GM12878 (cell line): ENCODE results near the gene OTUB2. TPM values are rescaled to one million over a fixed set of nuclear protein-coding genes. Genes with fewer than 3 reads are reported as not detected.

Source experiments
- BRCA1 ChIP-seq: IDR thresholded peaks from 2 replicates; pipeline ENCODE4 v1.6.1; 2011; ENCODE audit warnings: low read depth, low read length, improper control_type of control experiment
- CBFB ChIP-seq: IDR thresholded peaks from 2 replicates; pipeline ENCODE4 v1.6.1; 2016; ENCODE audit warnings: antibody characterized with exemption, low read depth
- CHD2 ChIP-seq: IDR thresholded peaks from 2 replicates; pipeline ENCODE4 v1.6.1; 2011; ENCODE audit warnings: low read depth, low read length, improper control_type of control experiment, borderline replicate concordance
- ETV6 ChIP-seq, 2 experiments: fragments of 450-650 bp in 1 of 2; IDR thresholded peaks in 1 of 2; conservative IDR thresholded peaks in 1 of 2; 2 replicates each; pipeline ENCODE4 v1.6.1; 2014; ENCODE audit warnings: antibody characterized with exemption in 1 of 2, borderline replicate concordance in 1 of 2, low read depth in 1 of 2, mild to moderate bottlenecking in 1 of 2, moderate library complexity in 1 of 2
- IKZF1 ChIP-seq: fragments of 450-650 bp; conservative IDR thresholded peaks from 2 replicates; pipeline ENCODE4 v1.6.1; 2017; ENCODE audit warnings: antibody characterized with exemption, mild to moderate bottlenecking
- MTA2 ChIP-seq: fragments of 450-650 bp; IDR thresholded peaks from 2 replicates; pipeline ENCODE4 v1.6.1; 2016; ENCODE audit warnings: low read depth, mild to moderate bottlenecking, moderate library complexity
- NFXL1 ChIP-seq: fragments of 450-650 bp; IDR thresholded peaks from 2 replicates; pipeline ENCODE4 v1.6.1; 2017; ENCODE audit warnings: antibody characterized with exemption, mild to moderate bottlenecking, borderline replicate concordance
- NFYA ChIP-seq: IDR thresholded peaks from 2 replicates; pipeline ENCODE4 v1.6.1; 2011; ENCODE audit warnings: low read depth, mild to moderate bottlenecking, low read length, improper control_type of control experiment, borderline replicate concordance
- NR2C1 ChIP-seq: fragments of 450-650 bp; IDR thresholded peaks from 2 replicates; pipeline ENCODE4 v1.6.1; 2017; ENCODE audit warnings: antibody characterized with exemption, mild to moderate bottlenecking, moderate library complexity
- PAX5 ChIP-seq: IDR thresholded peaks from 2 replicates; pipeline ENCODE4 v1.6.1; 2011; ENCODE audit warnings: low read depth, low read length, borderline replicate concordance
- RELB ChIP-seq: fragments of 450-650 bp; IDR thresholded peaks from 2 replicates; pipeline ENCODE4 v1.6.1; 2017; ENCODE audit warnings: low read depth, mild to moderate bottlenecking, moderate library complexity
- SKIL ChIP-seq: fragments of 450-650 bp; IDR thresholded peaks from 2 replicates; pipeline ENCODE4 v1.6.1; 2017; ENCODE audit warnings: mild to moderate bottlenecking, low read depth, inconsistent platforms; ENCODE audit not compliant: poor library complexity, severe bottlenecking
- SP1 ChIP-seq: IDR thresholded peaks from one replicate; pipeline ENCODE4 v1.6.1; 2011; ENCODE audit warnings: low read depth, low read length
- TAF1 ChIP-seq: IDR thresholded peaks from 2 replicates; pipeline ENCODE4 v1.6.1; 2011; ENCODE audit warnings: mild to moderate bottlenecking, low read depth, low read length, borderline replicate concordance
- TARDBP ChIP-seq: IDR thresholded peaks from 2 replicates; pipeline ENCODE4 v1.6.1; 2016; ENCODE audit warnings: borderline replicate concordance
- ZNF24 ChIP-seq: fragments of 450-650 bp; IDR thresholded peaks from 2 replicates; pipeline ENCODE4 v1.6.1; 2017; ENCODE audit warnings: antibody characterized with exemption, mild to moderate bottlenecking
- ZNF622 ChIP-seq: fragments of 450-650 bp; IDR thresholded peaks from 2 replicates; pipeline ENCODE4 v1.6.1; 2017; ENCODE audit warnings: mild to moderate bottlenecking, inconsistent platforms
- polyA plus RNA-seq, 11 experiments: library from polyadenylated mRNA; depleted of rRNA in 4 of 11; unstranded in 6 of 11; stranded (reverse) in 5 of 11; fragments of >200 nt; fragmentation: Nextera tagmentation in 4 of 11; fragmentation: Illumina TruSeq in 1 of 11; extraction: Ambion mirVana in 4 of 11; extraction: Trizol in 1 of 11; gene quantifications; 1 replicate in 1 of 11; 2 replicates in 10 of 11; pipeline versions ENCODE4 v1.2.1 to v1.2.3, GENCODE V29; 2011 to 2016; ENCODE audit warnings: inconsistent platforms in 2 of 11, missing spikeins in 2 of 11, low read depth in 1 of 11
- total RNA-seq, 4 experiments: library from RNA; depleted of rRNA in 3 of 4; stranded (reverse); fragments of >200 nt in 3 of 4; fragmentation: Illumina TruSeq in 1 of 4; extraction: Trizol in 1 of 4; gene quantifications; 2 replicates each; pipeline versions ENCODE4 v1.2.1 to v1.2.3, GENCODE V29; 2013 to 2021
- TF ChIP-seq, protein P1 (sequence below): IDR thresholded peaks from 2 replicates; pipeline ENCODE4 v1.6.1; 2012; ENCODE audit warnings: improper control_type of control experiment, low read depth, low read length; ENCODE audit not compliant: insufficient replicate concordance
- TF ChIP-seq, protein P2 (sequence below): IDR thresholded peaks from 2 replicates; pipeline ENCODE4 v1.6.1; 2011; ENCODE audit warnings: borderline replicate concordance, low read depth, mild to moderate bottlenecking, moderate library complexity, low read length; ENCODE audit not compliant: insufficient read depth, poor library complexity, severe bottlenecking

OTUB2 gene
- total and polyA plus RNA-seq, 10 of the 15 experiments (the other 5 are each of a cell fraction or from before 2014, with no cell fraction given), result 0.05 to 0.82 (median 0.43) TPM

DNA sequence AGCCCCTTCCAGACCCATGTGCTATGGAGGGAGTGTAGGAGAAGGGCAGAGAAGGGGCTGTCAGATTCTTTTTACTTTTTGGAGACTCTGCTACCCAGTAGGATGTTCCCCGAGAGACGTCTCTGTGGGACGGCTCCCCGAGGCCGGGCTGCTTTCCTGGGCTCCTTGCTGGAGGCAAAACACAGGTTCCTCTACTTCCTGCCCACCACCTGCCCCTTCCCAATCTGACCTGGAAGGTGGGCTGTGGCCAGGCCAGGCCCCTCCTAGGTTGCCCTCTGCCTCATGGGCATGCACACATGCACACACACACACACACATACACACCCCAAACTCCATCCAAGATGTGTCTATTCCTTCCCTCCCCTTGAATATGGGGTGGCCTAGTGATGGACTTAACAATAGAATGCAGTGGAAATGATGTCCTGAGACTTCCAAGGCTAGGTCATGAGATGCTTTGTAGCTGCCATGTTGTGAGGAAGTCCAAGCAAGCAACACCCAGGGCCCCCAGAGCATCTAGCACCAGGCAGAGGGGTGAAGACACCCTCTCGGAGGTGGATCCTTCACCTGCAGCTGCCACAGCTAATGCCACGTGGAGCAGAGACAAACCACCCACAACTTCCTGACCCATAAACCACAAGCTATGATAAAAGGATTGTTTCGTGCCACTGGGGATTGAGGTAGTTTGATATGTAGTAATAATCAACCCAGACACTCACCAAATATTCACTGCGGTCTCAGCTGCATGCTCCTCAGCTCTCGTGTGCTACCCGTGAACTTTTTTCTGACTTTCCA lies 48.2 kb upstream of the OTUB2 start (continued):
- TF ChIP-seq, protein P1, sequence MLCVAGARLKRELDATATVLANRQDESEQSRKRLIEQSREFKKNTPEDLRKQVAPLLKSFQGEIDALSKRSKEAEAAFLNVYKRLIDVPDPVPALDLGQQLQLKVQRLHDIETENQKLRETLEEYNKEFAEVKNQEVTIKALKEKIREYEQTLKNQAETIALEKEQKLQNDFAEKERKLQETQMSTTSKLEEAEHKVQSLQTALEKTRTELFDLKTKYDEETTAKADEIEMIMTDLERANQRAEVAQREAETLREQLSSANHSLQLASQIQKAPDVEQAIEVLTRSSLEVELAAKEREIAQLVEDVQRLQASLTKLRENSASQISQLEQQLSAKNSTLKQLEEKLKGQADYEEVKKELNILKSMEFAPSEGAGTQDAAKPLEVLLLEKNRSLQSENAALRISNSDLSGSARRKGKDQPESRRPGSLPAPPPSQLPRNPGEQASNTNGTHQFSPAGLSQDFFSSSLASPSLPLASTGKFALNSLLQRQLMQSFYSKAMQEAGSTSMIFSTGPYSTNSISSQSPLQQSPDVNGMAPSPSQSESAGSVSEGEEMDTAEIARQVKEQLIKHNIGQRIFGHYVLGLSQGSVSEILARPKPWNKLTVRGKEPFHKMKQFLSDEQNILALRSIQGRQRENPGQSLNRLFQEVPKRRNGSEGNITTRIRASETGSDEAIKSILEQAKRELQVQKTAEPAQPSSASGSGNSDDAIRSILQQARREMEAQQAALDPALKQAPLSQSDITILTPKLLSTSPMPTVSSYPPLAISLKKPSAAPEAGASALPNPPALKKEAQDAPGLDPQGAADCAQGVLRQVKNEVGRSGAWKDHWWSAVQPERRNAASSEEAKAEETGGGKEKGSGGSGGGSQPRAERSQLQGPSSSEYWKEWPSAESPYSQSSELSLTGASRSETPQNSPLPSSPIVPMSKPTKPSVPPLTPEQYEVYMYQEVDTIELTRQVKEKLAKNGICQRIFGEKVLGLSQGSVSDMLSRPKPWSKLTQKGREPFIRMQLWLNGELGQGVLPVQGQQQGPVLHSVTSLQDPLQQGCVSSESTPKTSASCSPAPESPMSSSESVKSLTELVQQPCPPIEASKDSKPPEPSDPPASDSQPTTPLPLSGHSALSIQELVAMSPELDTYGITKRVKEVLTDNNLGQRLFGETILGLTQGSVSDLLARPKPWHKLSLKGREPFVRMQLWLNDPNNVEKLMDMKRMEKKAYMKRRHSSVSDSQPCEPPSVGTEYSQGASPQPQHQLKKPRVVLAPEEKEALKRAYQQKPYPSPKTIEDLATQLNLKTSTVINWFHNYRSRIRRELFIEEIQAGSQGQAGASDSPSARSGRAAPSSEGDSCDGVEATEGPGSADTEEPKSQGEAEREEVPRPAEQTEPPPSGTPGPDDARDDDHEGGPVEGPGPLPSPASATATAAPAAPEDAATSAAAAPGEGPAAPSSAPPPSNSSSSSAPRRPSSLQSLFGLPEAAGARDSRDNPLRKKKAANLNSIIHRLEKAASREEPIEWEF, result no peak
- TF ChIP-seq PAX5 (peak; percentile 95), ZNF24 (0 out of 2 replicates have a peak, but pooled peaks have one; percentile 53), CBFB (peak; percentile 97), IKZF1 (peak; percentile 92), RELB (peak; percentile 79), SKIL (peak; percentile 94), MTA2 (peak; percentile 93), ETV6 (conservative IDR thresholded peaks at IDR 0.05 in 1 of 2, IDR thresholded peaks at IDR 0.05 in 1 of 2; ENCODE audit: borderline replicate concordance in 1 of 2, low read depth in 1 of 2) (peak in 1 of 2 experiments; percentile 91; a peak in 2 of 4 replicates), NFXL1 (no peak), NR2C1 (peak; percentile 58; the same call in 1 of the 2 replicates), TARDBP (0 out of 2 replicates have a peak, but pooled peaks have one; percentile 54), SP1 (peak; percentile 84), BRCA1 (no peak), ZNF622 (no peak), TAF1 (0 out of 2 replicates have a peak, but pooled peaks have one; percentile 19), CHD2 (peak; percentile 69; the same call in 1 of the 2 replicates), NFYA (no peak)
- TF ChIP-seq, protein P2, sequence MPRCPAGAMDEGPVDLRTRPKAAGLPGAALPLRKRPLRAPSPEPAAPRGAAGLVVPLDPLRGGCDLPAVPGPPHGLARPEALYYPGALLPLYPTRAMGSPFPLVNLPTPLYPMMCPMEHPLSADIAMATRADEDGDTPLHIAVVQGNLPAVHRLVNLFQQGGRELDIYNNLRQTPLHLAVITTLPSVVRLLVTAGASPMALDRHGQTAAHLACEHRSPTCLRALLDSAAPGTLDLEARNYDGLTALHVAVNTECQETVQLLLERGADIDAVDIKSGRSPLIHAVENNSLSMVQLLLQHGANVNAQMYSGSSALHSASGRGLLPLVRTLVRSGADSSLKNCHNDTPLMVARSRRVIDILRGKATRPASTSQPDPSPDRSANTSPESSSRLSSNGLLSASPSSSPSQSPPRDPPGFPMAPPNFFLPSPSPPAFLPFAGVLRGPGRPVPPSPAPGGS, result peak; percentile 69
